GM21529 (cell line): ENCODE measurements around the gene ATP5F1E.

ENCODE experiments used
- ATAC-seq: cut with Tn5 transposase; IDR thresholded peaks from one replicate; pipeline ENCODE4 v1.9.1; 2021; ENCODE audit not compliant: unreplicated experiment

ATP5F1E gene

GRCh38 chr20:59032023-59032712 is at the start of gene ATP5F1E:
Gene ATP5F1E, minus strand, starts transcription at chr20:59032335. Its CDS starts 84 bp downstream, at chr20:59032251.
- peak; percentile 93 for ATAC-seq

- ATAC-seq: no peak
These were observed 48.9 kb upstream of the ATP5F1E start for GRCh38 chr20:59081036-59081435.

GRCh38 chr20:59078231-59078630 is 46.1 kb upstream of the ATP5F1E start:
- ATAC-seq: no peak

- no peak for ATAC-seq
These were observed 45.6 kb upstream of the ATP5F1E start for GRCh38 chr20:59077705-59078104.

- ATAC-seq: no peak
These were observed 43.9 kb upstream of the ATP5F1E start for GRCh38 chr20:59075934-59076508.

GRCh38 chr20:59074456-59074855 is 42.3 kb upstream of the ATP5F1E start:
- ATAC-seq: no peak

- no peak for ATAC-seq
These were observed 41.4 kb upstream of the ATP5F1E start for GRCh38 chr20:59073582-59073981.

- ATAC-seq: peak; percentile 86
These were observed 39.1 kb upstream of the ATP5F1E start for GRCh38 chr20:59071216-59071615.

GRCh38 chr20:59069026-59069425 is 36.9 kb upstream of the ATP5F1E start:
- no peak for ATAC-seq

- no peak for ATAC-seq
These were observed 36.4 kb upstream of the ATP5F1E start for GRCh38 chr20:59068534-59068933.

GRCh38 chr20:59064214-59064722 is 32.1 kb upstream of the ATP5F1E start:
- no peak for ATAC-seq

- ATAC-seq: no peak
These were observed 31.5 kb upstream of the ATP5F1E start for GRCh38 chr20:59063358-59064213.

- ATAC-seq: no peak
These were observed 29.9 kb upstream of the ATP5F1E start for GRCh38 chr20:59062081-59062480.

GRCh38 chr20:59055302-59055701 is 23.2 kb upstream of the ATP5F1E start:
- no peak for ATAC-seq

GRCh38 chr20:59051666-59052185 is 19.6 kb upstream of the ATP5F1E start:
- no peak for ATAC-seq

- ATAC-seq: no peak
These were observed 18.3 kb upstream of the ATP5F1E start for GRCh38 chr20:59050437-59050836.

GRCh38 chr20:59048681-59049030 is 16.5 kb upstream of the ATP5F1E start:
- no peak for ATAC-seq

GRCh38 chr20:59047938-59048680 is 16.0 kb upstream of the ATP5F1E start:
- no peak for ATAC-seq

- no peak for ATAC-seq
These were observed 14.7 kb upstream of the ATP5F1E start for GRCh38 chr20:59046862-59047261.

- ATAC-seq: no peak
These were observed 12.7 kb upstream of the ATP5F1E start for GRCh38 chr20:59044796-59045195.

GRCh38 chr20:59044295-59044694 is 12.2 kb upstream of the ATP5F1E start:
- ATAC-seq: no peak
